Kidney epithelial cell (primary cell): ENCODE measurements around the gene HSPBP1. TPM values are rescaled to one million over a fixed set of nuclear protein-coding genes. Genes with fewer than 3 reads are reported as not detected.

Experiments
- DNase-seq: peaks from one replicate; pipeline ENCODE4 v3.0.0-alpha.2; 2010; ENCODE audit warnings: low read depth
- H3K27me3 ChIP-seq: 2 replicates; pipeline ENCODE4 v1.6.0; 2011; ENCODE audit warnings: low read length; ENCODE audit not compliant: control insufficient read depth, insufficient read depth
- H3K36me3 ChIP-seq: 2 replicates; pipeline ENCODE4 v1.5.1; 2011; ENCODE audit warnings: low read length; ENCODE audit not compliant: control insufficient read depth, insufficient read depth
- H3K4me3 ChIP-seq: 2 replicates; pipeline ENCODE4 v1.5.1; 2011; ENCODE audit warnings: low read depth, mild to moderate bottlenecking, control low read depth, low read length
- total RNA-seq: library from RNA; depleted of rRNA; stranded (reverse); fragments of >200 nt; gene quantifications from 2 replicates; pipeline ENCODE4 v1.2.3, GENCODE V29; 2015
- TF ChIP-seq, protein P1 (sequence below): IDR thresholded peaks from 2 replicates; pipeline ENCODE4 v1.5.1; 2011; ENCODE audit warnings: mild to moderate bottlenecking, moderate library complexity, low read length, control low read depth, inconsistent platforms; ENCODE audit not compliant: insufficient read depth, poor library complexity, severe bottlenecking

Gene HSPBP1
- total RNA-seq, 1 donor from 2014 or later: 64.3 TPM

DNA sequence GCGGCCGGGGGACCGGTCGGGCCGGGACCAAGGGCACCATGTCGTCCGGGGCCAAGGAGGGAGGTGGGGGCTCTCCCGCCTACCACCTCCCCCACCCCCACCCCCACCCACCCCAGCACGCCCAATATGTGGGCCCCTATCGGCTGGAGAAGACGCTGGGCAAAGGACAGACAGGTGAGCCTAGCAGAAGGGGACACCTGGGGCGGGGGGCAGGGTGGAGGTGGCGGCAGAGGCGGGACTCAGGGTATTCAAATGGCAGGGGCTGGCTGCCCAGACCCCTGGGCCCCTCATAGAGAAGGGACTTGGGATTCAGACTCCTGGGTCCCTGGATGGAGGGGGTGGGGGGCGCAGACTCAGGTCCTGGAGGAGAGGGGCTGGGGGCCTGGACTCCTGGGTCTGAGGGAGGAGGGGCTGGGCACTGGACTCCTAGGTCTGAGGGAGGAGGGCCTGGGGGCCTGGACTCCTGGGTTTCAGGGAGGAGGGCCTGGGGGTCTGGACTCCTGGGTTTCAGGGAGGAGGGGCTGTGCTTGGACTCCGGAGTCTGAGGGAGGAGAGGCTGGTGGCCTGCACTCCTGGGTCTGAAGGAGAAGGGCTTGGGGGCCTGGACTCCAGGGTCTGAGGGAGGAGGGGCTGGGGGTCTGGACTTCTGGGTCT, 4.6 kb upstream of the HSPBP1 start:
- Histone ChIP-seq H3K27me3 (no peaks in the 10 kb centered on the region), H3K4me3 (peak overlapping the region; percentile 51), H3K36me3 (no peaks in the 10 kb centered on the region)
- TF ChIP-seq, protein P1, sequence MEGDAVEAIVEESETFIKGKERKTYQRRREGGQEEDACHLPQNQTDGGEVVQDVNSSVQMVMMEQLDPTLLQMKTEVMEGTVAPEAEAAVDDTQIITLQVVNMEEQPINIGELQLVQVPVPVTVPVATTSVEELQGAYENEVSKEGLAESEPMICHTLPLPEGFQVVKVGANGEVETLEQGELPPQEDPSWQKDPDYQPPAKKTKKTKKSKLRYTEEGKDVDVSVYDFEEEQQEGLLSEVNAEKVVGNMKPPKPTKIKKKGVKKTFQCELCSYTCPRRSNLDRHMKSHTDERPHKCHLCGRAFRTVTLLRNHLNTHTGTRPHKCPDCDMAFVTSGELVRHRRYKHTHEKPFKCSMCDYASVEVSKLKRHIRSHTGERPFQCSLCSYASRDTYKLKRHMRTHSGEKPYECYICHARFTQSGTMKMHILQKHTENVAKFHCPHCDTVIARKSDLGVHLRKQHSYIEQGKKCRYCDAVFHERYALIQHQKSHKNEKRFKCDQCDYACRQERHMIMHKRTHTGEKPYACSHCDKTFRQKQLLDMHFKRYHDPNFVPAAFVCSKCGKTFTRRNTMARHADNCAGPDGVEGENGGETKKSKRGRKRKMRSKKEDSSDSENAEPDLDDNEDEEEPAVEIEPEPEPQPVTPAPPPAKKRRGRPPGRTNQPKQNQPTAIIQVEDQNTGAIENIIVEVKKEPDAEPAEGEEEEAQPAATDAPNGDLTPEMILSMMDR: no peak
- DNase-seq: no peak

DNA sequence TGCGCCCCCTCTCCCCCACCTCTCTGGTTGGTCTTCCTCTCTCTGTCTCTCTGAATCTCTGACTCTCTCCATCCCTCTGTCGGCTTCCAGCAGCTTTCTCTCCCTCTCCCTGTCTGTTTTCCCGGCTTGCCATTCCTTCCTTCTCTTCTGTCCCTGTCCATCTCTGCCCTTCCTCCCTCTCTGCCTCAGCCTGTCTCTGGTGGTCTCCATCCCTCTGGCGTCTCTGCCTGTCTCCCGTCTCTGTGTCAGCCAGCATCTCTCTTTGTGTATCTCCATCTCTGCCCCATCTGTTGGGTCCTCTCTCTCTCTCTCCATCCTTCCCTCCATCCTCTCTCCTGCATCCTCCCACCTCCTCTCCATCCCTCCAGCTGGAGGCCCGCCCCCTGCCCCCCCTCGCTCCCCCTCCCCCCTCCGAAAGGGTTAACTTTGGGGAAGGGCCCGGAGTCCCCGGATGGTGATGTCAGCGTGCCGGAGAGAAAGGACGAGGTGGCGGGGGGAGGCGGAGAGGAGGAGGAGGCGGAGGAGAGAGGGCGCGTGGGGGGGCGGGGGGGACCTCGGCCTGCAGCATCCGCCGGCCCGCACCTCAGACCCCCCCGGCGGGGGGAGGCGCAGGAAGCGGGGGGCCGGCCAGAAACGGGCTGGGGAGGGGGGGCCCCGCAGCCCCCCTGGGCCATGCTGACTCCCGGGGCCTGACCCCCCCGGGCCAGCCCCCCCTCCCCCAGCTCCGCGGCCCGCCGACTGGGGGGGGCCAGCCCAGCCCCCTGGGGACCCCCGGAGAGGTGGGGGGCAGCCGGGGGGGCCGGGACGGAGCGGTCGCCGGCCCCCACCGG, 3.9 kb upstream of the HSPBP1 start, which contains the start of gene BRSK1:
Gene BRSK1 (plus strand): TSS at position 450 of the 830 bp plus-strand sequence. CDS start 446 bp downstream, outside the sequence.
- Histone ChIP-seq H3K4me3 (peak within 1 kb of the TSS; percentile 51), H3K27me3 (no peaks in the 10 kb centered on the region), H3K36me3 (no peaks in the 10 kb centered on the region)
- no peak for DNase-seq
- TF ChIP-seq, protein P1: no peak

DNA sequence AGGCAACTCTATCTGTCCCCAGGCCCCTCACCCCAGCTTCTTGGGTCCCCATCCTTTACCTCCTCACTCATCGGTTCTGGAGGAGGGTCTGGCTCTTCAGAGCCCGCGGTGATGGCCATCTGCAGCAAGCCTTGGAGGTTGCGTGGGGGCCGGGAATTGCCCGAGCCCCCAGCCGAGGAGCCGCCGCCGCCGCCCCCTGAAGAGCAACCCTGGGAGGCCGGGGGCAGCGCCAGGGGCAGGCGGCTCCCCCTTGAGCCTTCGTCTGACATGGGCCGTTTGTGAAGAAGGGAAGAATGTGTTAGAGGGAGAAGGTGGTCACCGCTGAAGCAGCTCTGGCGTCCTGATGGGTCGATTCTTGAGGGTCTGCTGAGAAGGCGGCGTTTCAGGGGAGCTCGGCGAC, 570 bp downstream of the HSPBP1 start:
- DNase-seq: no peak
- TF ChIP-seq, protein P1: no peak

DNA sequence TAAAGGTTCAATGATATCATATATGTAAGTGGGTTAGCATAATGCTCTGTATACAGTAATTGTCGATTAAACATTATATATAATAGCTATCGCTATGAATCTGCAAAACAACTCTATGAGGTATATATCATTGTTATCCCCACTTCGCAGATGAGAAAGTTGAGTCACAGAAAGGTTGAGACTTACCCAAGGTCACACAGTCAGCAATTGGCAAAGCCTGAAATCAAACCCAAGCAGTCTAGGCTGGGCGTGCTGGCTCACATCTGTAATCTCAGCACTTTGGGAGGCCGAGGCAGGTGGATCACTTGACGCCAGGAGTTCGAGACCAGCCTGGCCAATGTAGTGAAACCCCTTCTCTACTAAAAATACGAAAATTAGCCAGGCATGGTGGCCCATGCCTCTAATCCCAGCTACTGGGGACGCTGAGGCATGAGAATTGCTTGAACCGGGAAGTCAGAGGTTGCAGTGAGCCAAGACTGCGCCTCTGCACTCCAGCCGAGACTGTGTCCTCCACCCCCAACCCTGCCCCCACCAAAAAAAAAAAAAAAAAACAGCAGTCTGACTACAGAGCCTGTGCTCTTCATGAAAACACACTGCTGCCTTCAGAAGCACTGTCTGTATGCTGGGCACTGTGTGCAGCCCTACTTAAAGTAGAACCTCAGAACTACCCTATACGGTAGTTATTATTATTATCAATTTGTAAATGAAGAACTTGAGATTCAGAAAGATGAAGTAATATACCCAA, 1.3 kb downstream of the HSPBP1 start:
- TF ChIP-seq, protein P1: no peak
- no peaks in the 10 kb centered on the region for H3K27me3 ChIP-seq
- H3K4me3 ChIP-seq: peak overlapping the region; percentile 66
- H3K36me3 ChIP-seq: peaks cover 2% of the 10 kb centered on the region
- no peak for DNase-seq

More for the DNA sequence above, 570 bp downstream of the HSPBP1 start:
- no peaks in the 10 kb centered on the region for H3K36me3 ChIP-seq
- peak overlapping the region; percentile 66 for H3K4me3 ChIP-seq
- H3K27me3 ChIP-seq: no peaks in the 10 kb centered on the region

DNA sequence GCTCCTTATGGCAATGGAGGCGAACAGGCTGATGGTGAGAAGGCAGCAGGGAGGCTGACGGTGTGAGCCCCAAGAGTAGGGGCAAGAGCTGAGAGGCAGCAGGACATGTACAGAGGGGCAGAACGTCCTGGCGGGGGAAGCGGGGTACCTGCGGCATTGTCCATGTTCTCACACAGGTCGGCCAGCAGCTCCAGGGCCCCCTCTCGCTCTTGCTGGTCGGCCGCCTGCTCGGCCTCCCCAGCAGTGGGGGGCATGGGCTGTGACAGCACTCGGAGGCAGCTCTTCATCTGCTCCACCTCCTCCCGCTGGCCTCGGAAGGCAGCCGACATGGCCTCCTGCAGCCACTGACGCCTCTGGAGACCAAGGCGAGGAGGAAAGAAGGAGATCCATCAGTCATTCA, 2.4 kb downstream of the HSPBP1 start:
- DNase-seq: no peak
- TF ChIP-seq, protein P1: no peak
- no peaks in the 10 kb centered on the region for H3K27me3 ChIP-seq
- H3K4me3 ChIP-seq: no peak overlapping the region
- peaks cover 2% of the 10 kb centered on the region for H3K36me3 ChIP-seq
